ENCODE data around the gene DLEC1. TPM values are rescaled to one million over a fixed set of nuclear protein-coding genes. Genes with fewer than 3 reads are reported as not detected.

DLEC1 gene
- total and polyA plus RNA-seq, 9 of the 15 experiments (the other 6 are each of a cell fraction or from before 2014, with no cell fraction given): 0.07 to 0.08 TPM; not detected in 7

DNA sequence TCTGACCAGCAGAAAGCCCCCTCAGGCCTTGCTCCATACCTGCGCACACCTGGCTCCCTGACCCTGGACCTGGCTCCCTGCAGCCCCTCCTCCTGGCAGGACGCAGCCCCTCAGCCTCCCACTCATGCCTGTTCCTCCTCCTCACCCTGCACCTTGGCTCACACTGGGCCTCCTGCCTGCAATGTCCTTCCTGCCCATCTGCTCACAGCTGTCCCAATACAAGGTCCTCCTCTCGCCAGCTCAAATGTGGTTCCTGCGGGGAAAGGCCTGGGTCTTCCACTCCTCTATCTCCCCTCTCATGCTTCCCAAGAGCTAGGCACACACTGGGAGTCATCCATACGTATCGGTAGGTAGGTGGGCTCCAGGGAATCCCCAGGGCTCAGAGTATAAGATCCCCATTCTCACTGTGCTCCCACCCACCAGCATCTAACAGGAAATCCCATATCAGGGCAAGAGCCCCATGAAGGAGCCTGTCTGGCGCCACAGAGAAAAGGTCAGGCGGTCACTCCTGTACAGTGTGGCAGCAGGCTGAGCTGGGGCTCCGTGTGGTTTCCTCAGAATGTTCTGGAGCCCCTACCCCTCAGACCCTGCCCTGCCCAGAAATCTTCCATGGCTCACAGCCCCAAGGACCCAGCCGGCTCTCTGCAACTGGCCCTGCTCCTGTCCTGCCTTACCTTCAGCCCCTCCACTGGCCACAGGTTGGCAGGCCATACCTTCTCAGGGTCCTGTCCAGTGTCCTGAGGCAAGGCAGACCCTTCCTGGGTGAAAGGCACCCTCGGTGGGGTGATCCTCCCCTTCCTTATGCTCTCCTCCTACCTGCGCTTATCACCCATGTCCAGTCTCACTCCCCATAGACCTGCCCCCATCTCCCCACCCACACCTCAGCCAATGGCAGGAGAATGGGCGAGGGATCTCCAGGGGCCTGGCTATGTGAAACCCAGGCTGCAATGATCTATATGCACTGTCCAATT is 20.4 kb upstream of the DLEC1 start (continued):
- no peak for TF ChIP-seq CBX2 (IDR thresholded peaks at IDR 0.05; ENCODE audit: insufficient read depth, low read length, poor library complexity, severe bottlenecking)
- no peak; the same call in 1 of the 2 replicates for TF ChIP-seq XRCC5 (IDR thresholded peaks at IDR 0.05; ENCODE audit: low read depth, low read length)
- TF ChIP-seq, protein P1, sequence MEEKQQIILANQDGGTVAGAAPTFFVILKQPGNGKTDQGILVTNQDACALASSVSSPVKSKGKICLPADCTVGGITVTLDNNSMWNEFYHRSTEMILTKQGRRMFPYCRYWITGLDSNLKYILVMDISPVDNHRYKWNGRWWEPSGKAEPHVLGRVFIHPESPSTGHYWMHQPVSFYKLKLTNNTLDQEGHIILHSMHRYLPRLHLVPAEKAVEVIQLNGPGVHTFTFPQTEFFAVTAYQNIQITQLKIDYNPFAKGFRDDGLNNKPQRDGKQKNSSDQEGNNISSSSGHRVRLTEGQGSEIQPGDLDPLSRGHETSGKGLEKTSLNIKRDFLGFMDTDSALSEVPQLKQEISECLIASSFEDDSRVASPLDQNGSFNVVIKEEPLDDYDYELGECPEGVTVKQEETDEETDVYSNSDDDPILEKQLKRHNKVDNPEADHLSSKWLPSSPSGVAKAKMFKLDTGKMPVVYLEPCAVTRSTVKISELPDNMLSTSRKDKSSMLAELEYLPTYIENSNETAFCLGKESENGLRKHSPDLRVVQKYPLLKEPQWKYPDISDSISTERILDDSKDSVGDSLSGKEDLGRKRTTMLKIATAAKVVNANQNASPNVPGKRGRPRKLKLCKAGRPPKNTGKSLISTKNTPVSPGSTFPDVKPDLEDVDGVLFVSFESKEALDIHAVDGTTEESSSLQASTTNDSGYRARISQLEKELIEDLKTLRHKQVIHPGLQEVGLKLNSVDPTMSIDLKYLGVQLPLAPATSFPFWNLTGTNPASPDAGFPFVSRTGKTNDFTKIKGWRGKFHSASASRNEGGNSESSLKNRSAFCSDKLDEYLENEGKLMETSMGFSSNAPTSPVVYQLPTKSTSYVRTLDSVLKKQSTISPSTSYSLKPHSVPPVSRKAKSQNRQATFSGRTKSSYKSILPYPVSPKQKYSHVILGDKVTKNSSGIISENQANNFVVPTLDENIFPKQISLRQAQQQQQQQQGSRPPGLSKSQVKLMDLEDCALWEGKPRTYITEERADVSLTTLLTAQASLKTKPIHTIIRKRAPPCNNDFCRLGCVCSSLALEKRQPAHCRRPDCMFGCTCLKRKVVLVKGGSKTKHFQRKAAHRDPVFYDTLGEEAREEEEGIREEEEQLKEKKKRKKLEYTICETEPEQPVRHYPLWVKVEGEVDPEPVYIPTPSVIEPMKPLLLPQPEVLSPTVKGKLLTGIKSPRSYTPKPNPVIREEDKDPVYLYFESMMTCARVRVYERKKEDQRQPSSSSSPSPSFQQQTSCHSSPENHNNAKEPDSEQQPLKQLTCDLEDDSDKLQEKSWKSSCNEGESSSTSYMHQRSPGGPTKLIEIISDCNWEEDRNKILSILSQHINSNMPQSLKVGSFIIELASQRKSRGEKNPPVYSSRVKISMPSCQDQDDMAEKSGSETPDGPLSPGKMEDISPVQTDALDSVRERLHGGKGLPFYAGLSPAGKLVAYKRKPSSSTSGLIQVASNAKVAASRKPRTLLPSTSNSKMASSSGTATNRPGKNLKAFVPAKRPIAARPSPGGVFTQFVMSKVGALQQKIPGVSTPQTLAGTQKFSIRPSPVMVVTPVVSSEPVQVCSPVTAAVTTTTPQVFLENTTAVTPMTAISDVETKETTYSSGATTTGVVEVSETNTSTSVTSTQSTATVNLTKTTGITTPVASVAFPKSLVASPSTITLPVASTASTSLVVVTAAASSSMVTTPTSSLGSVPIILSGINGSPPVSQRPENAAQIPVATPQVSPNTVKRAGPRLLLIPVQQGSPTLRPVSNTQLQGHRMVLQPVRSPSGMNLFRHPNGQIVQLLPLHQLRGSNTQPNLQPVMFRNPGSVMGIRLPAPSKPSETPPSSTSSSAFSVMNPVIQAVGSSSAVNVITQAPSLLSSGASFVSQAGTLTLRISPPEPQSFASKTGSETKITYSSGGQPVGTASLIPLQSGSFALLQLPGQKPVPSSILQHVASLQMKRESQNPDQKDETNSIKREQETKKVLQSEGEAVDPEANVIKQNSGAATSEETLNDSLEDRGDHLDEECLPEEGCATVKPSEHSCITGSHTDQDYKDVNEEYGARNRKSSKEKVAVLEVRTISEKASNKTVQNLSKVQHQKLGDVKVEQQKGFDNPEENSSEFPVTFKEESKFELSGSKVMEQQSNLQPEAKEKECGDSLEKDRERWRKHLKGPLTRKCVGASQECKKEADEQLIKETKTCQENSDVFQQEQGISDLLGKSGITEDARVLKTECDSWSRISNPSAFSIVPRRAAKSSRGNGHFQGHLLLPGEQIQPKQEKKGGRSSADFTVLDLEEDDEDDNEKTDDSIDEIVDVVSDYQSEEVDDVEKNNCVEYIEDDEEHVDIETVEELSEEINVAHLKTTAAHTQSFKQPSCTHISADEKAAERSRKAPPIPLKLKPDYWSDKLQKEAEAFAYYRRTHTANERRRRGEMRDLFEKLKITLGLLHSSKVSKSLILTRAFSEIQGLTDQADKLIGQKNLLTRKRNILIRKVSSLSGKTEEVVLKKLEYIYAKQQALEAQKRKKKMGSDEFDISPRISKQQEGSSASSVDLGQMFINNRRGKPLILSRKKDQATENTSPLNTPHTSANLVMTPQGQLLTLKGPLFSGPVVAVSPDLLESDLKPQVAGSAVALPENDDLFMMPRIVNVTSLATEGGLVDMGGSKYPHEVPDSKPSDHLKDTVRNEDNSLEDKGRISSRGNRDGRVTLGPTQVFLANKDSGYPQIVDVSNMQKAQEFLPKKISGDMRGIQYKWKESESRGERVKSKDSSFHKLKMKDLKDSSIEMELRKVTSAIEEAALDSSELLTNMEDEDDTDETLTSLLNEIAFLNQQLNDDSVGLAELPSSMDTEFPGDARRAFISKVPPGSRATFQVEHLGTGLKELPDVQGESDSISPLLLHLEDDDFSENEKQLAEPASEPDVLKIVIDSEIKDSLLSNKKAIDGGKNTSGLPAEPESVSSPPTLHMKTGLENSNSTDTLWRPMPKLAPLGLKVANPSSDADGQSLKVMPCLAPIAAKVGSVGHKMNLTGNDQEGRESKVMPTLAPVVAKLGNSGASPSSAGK (IDR thresholded peaks at IDR 0.05): no peak
- TF ChIP-seq HNRNPL (IDR thresholded peaks at IDR 0.05; ENCODE audit: low read depth, low read length): no peak
- TF ChIP-seq SMC3 (conservative IDR thresholded peaks at IDR 0.05; ENCODE audit: insufficient read depth, low read depth, low read length): no peak
- no peak for TF ChIP-seq RUNX1 (IDR thresholded peaks at IDR 0.05; ENCODE audit: low read depth)
- TF ChIP-seq MBD2 (IDR thresholded peaks at IDR 0.05; ENCODE audit: borderline replicate concordance, low read depth): peak; percentile 77
- peak; percentile 71 for TF ChIP-seq DPF2 (IDR thresholded peaks at IDR 0.05)
- TF ChIP-seq TBL1XR1 (IDR thresholded peaks at IDR 0.05; ENCODE audit: low read length in 2 of 2): no peak
- TF ChIP-seq, protein P2, sequence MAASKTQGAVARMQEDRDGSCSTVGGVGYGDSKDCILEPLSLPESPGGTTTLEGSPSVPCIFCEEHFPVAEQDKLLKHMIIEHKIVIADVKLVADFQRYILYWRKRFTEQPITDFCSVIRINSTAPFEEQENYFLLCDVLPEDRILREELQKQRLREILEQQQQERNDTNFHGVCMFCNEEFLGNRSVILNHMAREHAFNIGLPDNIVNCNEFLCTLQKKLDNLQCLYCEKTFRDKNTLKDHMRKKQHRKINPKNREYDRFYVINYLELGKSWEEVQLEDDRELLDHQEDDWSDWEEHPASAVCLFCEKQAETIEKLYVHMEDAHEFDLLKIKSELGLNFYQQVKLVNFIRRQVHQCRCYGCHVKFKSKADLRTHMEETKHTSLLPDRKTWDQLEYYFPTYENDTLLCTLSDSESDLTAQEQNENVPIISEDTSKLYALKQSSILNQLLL (CRISPR knock-in tag; IDR thresholded peaks at IDR 0.05; ENCODE audit: borderline replicate concordance): no peak
- TF ChIP-seq DEAF1 (CRISPR knock-in tag; IDR thresholded peaks at IDR 0.05): no peak
- no peak for TF ChIP-seq KDM1A (IDR thresholded peaks at IDR 0.05)
- TF ChIP-seq ZNF124 (CRISPR knock-in tag; IDR thresholded peaks at IDR 0.05): no peak
